ENCODE results near the gene MKNK2.

DNA sequence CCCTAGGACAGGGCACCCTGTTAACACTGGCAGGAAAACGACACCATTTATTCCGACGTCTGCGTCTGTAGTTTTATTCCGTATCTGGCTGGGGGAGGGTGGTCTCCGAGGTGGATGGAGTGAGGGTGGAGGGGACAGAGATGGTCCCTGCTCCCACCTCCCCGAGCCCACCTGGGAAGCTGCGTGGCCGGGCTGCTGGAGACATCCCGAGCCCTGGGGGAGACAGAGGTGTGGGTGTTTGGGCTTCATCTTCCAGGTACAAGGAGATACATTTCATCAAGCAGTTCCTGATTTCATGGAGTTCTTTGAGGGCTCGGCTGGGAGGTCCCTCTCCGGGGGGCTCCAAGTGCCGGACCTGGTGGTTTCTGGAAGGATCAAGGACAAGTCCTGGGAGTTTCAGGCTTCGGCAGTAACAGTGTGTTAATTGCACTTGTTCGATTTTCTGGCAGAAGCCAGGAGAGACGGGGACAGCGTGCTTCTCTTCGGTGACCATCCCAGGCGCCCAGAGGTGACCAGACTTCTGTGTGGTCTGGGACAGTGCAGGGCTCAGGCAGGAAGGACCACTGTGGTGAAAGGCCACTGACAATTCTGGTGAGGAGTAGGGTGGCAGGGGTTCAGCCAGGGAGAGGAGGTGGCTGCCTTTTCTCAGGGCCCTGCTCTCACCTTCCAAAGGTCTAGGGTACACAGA, 20.1 kb upstream of the MKNK2 start:
- TF ChIP-seq, protein P1, sequence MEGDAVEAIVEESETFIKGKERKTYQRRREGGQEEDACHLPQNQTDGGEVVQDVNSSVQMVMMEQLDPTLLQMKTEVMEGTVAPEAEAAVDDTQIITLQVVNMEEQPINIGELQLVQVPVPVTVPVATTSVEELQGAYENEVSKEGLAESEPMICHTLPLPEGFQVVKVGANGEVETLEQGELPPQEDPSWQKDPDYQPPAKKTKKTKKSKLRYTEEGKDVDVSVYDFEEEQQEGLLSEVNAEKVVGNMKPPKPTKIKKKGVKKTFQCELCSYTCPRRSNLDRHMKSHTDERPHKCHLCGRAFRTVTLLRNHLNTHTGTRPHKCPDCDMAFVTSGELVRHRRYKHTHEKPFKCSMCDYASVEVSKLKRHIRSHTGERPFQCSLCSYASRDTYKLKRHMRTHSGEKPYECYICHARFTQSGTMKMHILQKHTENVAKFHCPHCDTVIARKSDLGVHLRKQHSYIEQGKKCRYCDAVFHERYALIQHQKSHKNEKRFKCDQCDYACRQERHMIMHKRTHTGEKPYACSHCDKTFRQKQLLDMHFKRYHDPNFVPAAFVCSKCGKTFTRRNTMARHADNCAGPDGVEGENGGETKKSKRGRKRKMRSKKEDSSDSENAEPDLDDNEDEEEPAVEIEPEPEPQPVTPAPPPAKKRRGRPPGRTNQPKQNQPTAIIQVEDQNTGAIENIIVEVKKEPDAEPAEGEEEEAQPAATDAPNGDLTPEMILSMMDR (conservative IDR thresholded peaks at IDR 0.05 in 1 of 2, IDR thresholded peaks at IDR 0.05 in 1 of 2; ENCODE audit: low read depth in 1 of 2, low read length in 2 of 2) = no peak
- TF ChIP-seq EZH2 (IDR thresholded peaks at IDR 0.05; ENCODE audit: low read length, missing control alignments) = no peak

All from fibroblast of lung (primary cell).